HG03280 (cell line): ENCODE results near the gene VN1R5.

Source experiments
- ATAC-seq: cut with Tn5 transposase; IDR thresholded peaks from one replicate; pipeline ENCODE4 v1.9.1; 2021; ENCODE audit warnings: mild to moderate bottlenecking, moderate library complexity; ENCODE audit not compliant: unreplicated experiment

Gene VN1R5

DNA sequence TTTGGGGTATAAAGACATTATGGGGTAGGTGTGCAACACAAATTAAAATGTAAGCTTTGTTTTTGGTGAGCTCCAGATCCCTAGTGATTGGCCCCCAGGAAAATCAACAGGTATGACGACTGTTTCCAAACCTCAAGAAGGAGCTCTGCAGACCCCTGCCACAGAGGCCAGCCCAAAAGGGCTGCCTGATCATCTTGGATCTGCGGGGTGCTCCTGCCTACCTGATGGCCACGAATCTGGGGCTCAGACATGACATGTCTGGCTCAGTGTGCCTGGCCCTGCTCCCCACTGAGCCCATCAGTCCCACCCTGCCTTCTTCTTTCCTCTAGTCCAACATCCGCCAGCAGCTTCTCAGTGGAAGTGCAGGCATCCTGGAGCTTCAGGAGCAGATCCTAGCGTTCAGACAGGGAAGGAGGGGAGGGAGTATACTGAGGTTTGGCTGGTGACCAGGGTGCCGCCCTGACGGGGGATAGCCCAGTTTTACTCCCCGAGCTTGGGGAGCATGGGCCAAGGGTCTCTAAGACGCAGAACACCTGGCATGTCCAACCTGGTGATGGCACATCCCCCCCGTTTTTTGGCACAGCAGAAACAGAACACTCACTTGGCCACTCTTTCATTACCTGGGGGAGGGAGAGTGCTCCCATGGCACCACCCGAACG lies 44.0 kb downstream of the VN1R5 start:
- no peak for ATAC-seq

DNA sequence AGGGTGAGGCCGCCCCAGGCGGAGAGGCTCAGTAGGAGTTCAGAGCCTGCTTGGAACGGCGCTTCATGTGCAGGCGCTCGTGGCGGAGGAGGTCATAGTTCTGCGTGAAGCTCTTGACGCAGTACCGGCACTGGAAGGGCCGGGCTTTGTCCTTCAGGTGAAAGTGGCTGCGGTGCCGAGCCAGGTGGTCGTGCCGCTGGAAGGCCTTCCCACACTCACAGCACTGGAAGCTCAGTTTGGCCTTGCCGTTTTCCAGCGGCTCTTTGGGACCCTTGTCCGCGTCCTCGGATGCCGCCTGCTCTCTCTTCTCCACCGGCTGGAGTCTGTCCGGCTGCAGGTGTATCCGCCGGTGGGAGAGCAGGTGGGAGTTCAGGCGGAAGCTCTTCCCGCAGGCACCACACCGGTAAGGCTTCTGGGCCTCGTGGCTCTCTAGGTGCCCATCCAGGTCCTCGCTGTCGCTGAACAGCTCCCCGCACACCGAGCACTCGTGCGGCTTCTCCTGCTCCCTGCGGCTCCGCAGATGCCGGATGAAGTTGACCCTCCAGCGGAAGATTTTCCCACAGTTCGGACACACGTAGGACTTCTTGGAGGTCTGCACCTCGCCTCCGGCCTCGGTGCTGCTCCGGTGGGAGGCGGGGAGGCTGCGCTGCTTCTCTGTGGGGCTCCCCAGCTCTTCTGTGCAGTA lies 44.8 kb downstream of the VN1R5 start:
- ATAC-seq = no peak

GRCh38 chr1:247301176-247301540 lies 45.3 kb downstream of the VN1R5 start:
- ATAC-seq = no peak

- no peak for ATAC-seq
Measured at GRCh38 chr1:247303216-247303615, 47.3 kb downstream of the VN1R5 start.

- no peak for ATAC-seq
Measured at GRCh38 chr1:247304031-247304430, 48.2 kb downstream of the VN1R5 start.
